Measurements from ENCODE around the gene CCZ1. TPM values are rescaled to one million over a fixed set of nuclear protein-coding genes. Genes with fewer than 3 reads are reported as not detected.
"Not testable (repeated sequence)": the region's sequence is repeated elsewhere in the genome, so short reads cannot be mapped to it uniquely, and the experiment has no call there.

Gene CCZ1
- total RNA-seq, 4 donors from 2014 or later, result 32.7 to 60.4 (median 43.2) TPM

DNA sequence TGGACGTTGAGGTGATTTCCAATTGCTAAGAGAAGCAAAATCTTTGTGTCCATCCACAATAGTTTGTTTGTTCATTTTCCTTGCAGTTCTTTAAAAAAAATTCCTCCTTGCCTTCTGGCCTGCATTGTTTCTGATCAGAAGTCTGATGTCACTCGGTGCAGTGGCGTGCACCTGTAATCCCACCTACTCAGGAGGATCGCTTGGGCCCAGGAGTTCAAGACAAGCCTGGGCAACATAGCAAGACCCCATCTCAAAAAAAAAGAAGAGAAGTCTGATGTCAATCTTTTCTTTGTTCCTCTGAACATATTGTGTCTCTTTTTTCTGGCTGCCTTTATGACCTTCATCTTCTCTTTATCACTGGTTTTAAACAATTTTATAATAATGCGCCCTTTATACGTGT is 31.5 kb upstream of the CCZ1 start:
- Histone ChIP-seq H3K9me3 (no peaks in the 10 kb centered on the region), H3K4me3 (no peak overlapping the region), H3K27ac (no peak overlapping the region), H3K27me3 (peaks cover 0 to 10% (median 5%) of the 10 kb centered on the region in 3 donors), H3K4me1 (no peaks in the 10 kb centered on the region), H3K36me3 (no peaks in the 10 kb centered on the region)
- DNase-seq, result no peak
- no peak for ATAC-seq
- in situ Hi-C loops (cut with MboI; ENCODE audit: low sequenced_read_pairs in 4 of 4), result loop anchor here in 1 of 4 donors (25.0 kb wide), 1 partner anchor 120 kb away; no protein-coding TSS in a partner anchor
- no peak for TF ChIP-seq POLR2A (IDR thresholded peaks at IDR 0.05)
- TF ChIP-seq, protein P1, sequence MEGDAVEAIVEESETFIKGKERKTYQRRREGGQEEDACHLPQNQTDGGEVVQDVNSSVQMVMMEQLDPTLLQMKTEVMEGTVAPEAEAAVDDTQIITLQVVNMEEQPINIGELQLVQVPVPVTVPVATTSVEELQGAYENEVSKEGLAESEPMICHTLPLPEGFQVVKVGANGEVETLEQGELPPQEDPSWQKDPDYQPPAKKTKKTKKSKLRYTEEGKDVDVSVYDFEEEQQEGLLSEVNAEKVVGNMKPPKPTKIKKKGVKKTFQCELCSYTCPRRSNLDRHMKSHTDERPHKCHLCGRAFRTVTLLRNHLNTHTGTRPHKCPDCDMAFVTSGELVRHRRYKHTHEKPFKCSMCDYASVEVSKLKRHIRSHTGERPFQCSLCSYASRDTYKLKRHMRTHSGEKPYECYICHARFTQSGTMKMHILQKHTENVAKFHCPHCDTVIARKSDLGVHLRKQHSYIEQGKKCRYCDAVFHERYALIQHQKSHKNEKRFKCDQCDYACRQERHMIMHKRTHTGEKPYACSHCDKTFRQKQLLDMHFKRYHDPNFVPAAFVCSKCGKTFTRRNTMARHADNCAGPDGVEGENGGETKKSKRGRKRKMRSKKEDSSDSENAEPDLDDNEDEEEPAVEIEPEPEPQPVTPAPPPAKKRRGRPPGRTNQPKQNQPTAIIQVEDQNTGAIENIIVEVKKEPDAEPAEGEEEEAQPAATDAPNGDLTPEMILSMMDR (IDR thresholded peaks at IDR 0.05 in 4 of 5, conservative IDR thresholded peaks at IDR 0.05 in 1 of 5), result no peak
- intact Hi-C loops (cut with DNase I; ENCODE audit: low total_unique reads), result no loop called here

GRCh38 chr7:5868928-5869341 is 29.6 kb upstream of the CCZ1 start:
- intact Hi-C loops (cut with DNase I; ENCODE audit: low total_unique reads); H3K4me3 ChIP-seq; DNase-seq; H3K36me3 ChIP-seq; H3K4me1 ChIP-seq; ATAC-seq; H3K9me3 ChIP-seq; H3K27ac ChIP-seq: not testable (repeated sequence)
- peaks cover 0 to 11% (median 5%) of the 10 kb centered on the region in 3 donors for H3K27me3 ChIP-seq
- in situ Hi-C loops (cut with MboI; ENCODE audit: low sequenced_read_pairs in 4 of 4), result loop anchor here in 1 of 4 donors (25.0 kb wide), 1 partner anchor 118 kb away; no protein-coding TSS in a partner anchor

GRCh38 chr7:5869691-5870090 is 28.8 kb upstream of the CCZ1 start:
- Histone ChIP-seq H3K4me1 (no peaks in the 10 kb centered on the region), H3K36me3 (no peaks in the 10 kb centered on the region), H3K27me3 (peaks cover 0 to 9% (median 5%) of the 10 kb centered on the region in 3 donors), H3K27ac (no peak overlapping the region), H3K9me3 (no peaks in the 10 kb centered on the region), H3K4me3 (no peak overlapping the region)
- in situ Hi-C loops (cut with MboI; ENCODE audit: low sequenced_read_pairs in 4 of 4) (loop anchor here in 1 of 4 donors (25.0 kb wide), 1 partner anchor 118 kb away; no protein-coding TSS in a partner anchor), intact Hi-C loops (cut with DNase I; ENCODE audit: low total_unique reads) (no loop called here)
- ATAC-seq (no peak), DNase-seq (no peak)
- TF ChIP-seq POLR2A (IDR thresholded peaks at IDR 0.05), result no peak
- TF ChIP-seq, protein P1 (IDR thresholded peaks at IDR 0.05 in 4 of 5, conservative IDR thresholded peaks at IDR 0.05 in 1 of 5), result no peak

DNA sequence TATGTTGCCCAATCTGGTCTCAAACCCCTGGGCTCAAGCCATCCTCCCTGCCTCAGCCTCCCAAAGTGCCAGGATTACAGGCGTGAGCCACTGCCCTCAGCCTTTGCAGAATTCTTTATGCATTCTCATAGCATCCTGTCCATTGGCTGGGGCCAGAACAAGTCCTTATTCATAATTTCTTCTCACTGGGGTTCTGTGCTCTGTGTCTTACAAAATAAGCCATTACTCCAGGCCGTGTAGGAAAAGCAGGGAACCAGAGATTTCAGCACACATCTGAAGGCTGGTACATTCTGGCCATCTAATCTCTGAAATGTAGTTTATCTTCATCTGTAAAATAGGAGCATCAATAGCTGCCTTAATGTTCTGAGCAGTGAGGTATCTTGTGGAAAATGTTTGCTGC is 28.2 kb upstream of the CCZ1 start:
- TF ChIP-seq, protein P1 (IDR thresholded peaks at IDR 0.05 in 4 of 5, conservative IDR thresholded peaks at IDR 0.05 in 1 of 5), result no peak
- no peak for TF ChIP-seq POLR2A (IDR thresholded peaks at IDR 0.05)
- H3K27ac ChIP-seq, result no peak overlapping the region
- no peaks in the 10 kb centered on the region for H3K9me3 ChIP-seq
- H3K4me1 ChIP-seq, result no peaks in the 10 kb centered on the region
- intact Hi-C loops (cut with DNase I; ENCODE audit: low total_unique reads) (no loop called here), in situ Hi-C loops (cut with MboI; ENCODE audit: low sequenced_read_pairs in 4 of 4) (loop anchor here in 1 of 4 donors (25.0 kb wide), 1 partner anchor 117 kb away; no protein-coding TSS in a partner anchor)
- H3K36me3 ChIP-seq, result no peaks in the 10 kb centered on the region
- no peak overlapping the region for H3K4me3 ChIP-seq
- DNase-seq (no peak), ATAC-seq (no peak)
- peaks cover 0 to 7% (median 3%) of the 10 kb centered on the region in 3 donors for H3K27me3 ChIP-seq

- in situ Hi-C loops (cut with MboI; ENCODE audit: low sequenced_read_pairs in 4 of 4) (loop anchor here in 1 of 4 donors (25.0 kb wide), 1 partner anchor 115 kb away; no protein-coding TSS in a partner anchor), intact Hi-C loops (cut with DNase I; ENCODE audit: low total_unique reads) (no loop called here)
- H3K9me3 ChIP-seq, result no peaks in the 10 kb centered on the region
- H3K36me3 ChIP-seq, result no peaks in the 10 kb centered on the region
- TF ChIP-seq POLR2A (IDR thresholded peaks at IDR 0.05), result no peak
- TF ChIP-seq, protein P1 (IDR thresholded peaks at IDR 0.05 in 4 of 5, conservative IDR thresholded peaks at IDR 0.05 in 1 of 5), result no peak
- ATAC-seq (no peak), DNase-seq (no peak)
- no peak overlapping the region for H3K27ac ChIP-seq
- no peaks in the 10 kb centered on the region for H3K4me1 ChIP-seq
- H3K4me3 ChIP-seq, result no peak overlapping the region
- peaks cover 0 to 7% (median 0%) of the 10 kb centered on the region in 3 donors for H3K27me3 ChIP-seq
Observed at GRCh38 chr7:5872326-5872725, 26.2 kb upstream of the CCZ1 start.

- H3K4me3 ChIP-seq; H3K36me3 ChIP-seq; H3K27ac ChIP-seq; H3K9me3 ChIP-seq; DNase-seq; in situ Hi-C loops (cut with MboI; ENCODE audit: low sequenced_read_pairs in 4 of 4); intact Hi-C loops (cut with DNase I; ENCODE audit: low total_unique reads); H3K27me3 ChIP-seq; H3K4me1 ChIP-seq; ATAC-seq: not testable (repeated sequence)
Observed at GRCh38 chr7:5879591-5879990, 18.9 kb upstream of the CCZ1 start.

GRCh38 chr7:5880106-5880505 is 18.4 kb upstream of the CCZ1 start:
- DNase-seq; H3K9me3 ChIP-seq; H3K27me3 ChIP-seq; ATAC-seq; in situ Hi-C loops (cut with MboI; ENCODE audit: low sequenced_read_pairs in 4 of 4); H3K4me3 ChIP-seq; H3K27ac ChIP-seq; intact Hi-C loops (cut with DNase I; ENCODE audit: low total_unique reads); H3K36me3 ChIP-seq; H3K4me1 ChIP-seq: not testable (repeated sequence)

DNA sequence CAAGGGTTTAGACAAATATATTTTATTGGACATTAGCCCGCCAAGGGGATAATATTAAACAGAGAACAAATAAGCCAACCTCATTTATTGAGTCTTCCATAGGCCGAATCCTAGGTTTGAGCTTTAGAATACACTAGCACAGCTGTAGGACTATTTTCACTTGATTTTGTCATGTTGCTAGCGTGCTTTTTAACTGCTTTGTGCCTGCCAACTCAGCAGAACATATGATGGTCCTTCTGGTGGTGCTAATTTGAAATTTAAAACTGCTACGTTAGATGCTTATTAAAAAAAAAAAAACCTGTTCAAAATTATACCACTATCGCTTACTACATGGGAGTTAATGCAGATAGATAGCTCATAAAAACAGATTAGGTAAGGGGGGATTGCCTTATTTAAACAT is 14.1 kb upstream of the CCZ1 start:
- in situ Hi-C loops (cut with MboI; ENCODE audit: low sequenced_read_pairs in 4 of 4); H3K4me3 ChIP-seq; H3K27me3 ChIP-seq; ATAC-seq; DNase-seq; H3K27ac ChIP-seq; H3K4me1 ChIP-seq; H3K9me3 ChIP-seq; H3K36me3 ChIP-seq; intact Hi-C loops (cut with DNase I; ENCODE audit: low total_unique reads): not testable (repeated sequence)

Measured in gastrocnemius medialis (tissue), 4 donors.